Osteoblast (primary cell): ENCODE data around the gene MAGOHB. TPM values are rescaled to one million over a fixed set of nuclear protein-coding genes. Genes with fewer than 3 reads are reported as not detected.

Experiments used
- DNase-seq: peaks from one replicate; pipeline ENCODE4 v3.0.0; 2011; ENCODE audit warnings: low spot score, mixed read lengths; ENCODE audit not compliant: insufficient read length; ENCODE audit errors: missing footprints
- H2AFZ ChIP-seq: 2 replicates; pipeline ENCODE4 v1.6.0; 2011; ENCODE audit warnings: mild to moderate bottlenecking, low read length
- H3K27ac ChIP-seq: 2 replicates; pipeline ENCODE4 v1.5.1; 2011; ENCODE audit warnings: mild to moderate bottlenecking, low read depth, low read length, moderate library complexity
- H3K27me3 ChIP-seq: 2 replicates; pipeline ENCODE4 v1.6.0; 2012; ENCODE audit warnings: mild to moderate bottlenecking, control low read depth, inconsistent platforms, low read length, moderate library complexity; ENCODE audit not compliant: insufficient read depth
- H3K36me3 ChIP-seq: 2 replicates; pipeline ENCODE4 v1.5.1; 2011; ENCODE audit warnings: mild to moderate bottlenecking, low read length, control low read depth, moderate library complexity; ENCODE audit not compliant: insufficient read depth
- H3K4me1 ChIP-seq: 2 replicates; pipeline ENCODE4 v1.5.1; 2011; ENCODE audit warnings: mild to moderate bottlenecking, low read length, control low read depth, moderate library complexity; ENCODE audit not compliant: insufficient read depth
- H3K4me2 ChIP-seq: 2 replicates; pipeline ENCODE4 v1.6.0; 2011; ENCODE audit warnings: mild to moderate bottlenecking, low read length; ENCODE audit not compliant: insufficient read depth
- H3K4me3 ChIP-seq: fragments of 200-600 bp; sonication (generic); 3 replicates; pipeline ENCODE4 v1.5.1; 2012; ENCODE audit warnings: mild to moderate bottlenecking, low read length, inconsistent platforms; ENCODE audit not compliant: insufficient read depth
- H3K79me2 ChIP-seq: 2 replicates; pipeline ENCODE4 v1.6.0; 2012; ENCODE audit warnings: mild to moderate bottlenecking, low read length, control low read depth, inconsistent platforms; ENCODE audit not compliant: insufficient read depth
- H3K9me3 ChIP-seq: 2 replicates; pipeline ENCODE4 v1.5.1; 2011; ENCODE audit warnings: low read depth, low read length, control low read depth
- H4K20me1 ChIP-seq: 2 replicates; pipeline ENCODE4 v1.6.0; 2012; ENCODE audit warnings: mild to moderate bottlenecking, low read length, control low read depth; ENCODE audit not compliant: insufficient read depth
- total RNA-seq: library from RNA; depleted of rRNA; stranded (reverse); fragments of >200 nt; gene quantifications from 2 replicates; pipeline ENCODE4 v1.2.3, GENCODE V29; 2012
- TF ChIP-seq, protein P1 (sequence below): IDR thresholded peaks from 2 replicates; pipeline ENCODE4 v1.5.1; 2011; ENCODE audit warnings: mild to moderate bottlenecking, low read depth, low read length, moderate library complexity; ENCODE audit errors: extremely low read depth

The MAGOHB gene
- total RNA-seq, 1 donor, result 16.3 TPM

- peak overlapping the region; percentile 57 for H2AFZ ChIP-seq
- TF ChIP-seq, protein P1, sequence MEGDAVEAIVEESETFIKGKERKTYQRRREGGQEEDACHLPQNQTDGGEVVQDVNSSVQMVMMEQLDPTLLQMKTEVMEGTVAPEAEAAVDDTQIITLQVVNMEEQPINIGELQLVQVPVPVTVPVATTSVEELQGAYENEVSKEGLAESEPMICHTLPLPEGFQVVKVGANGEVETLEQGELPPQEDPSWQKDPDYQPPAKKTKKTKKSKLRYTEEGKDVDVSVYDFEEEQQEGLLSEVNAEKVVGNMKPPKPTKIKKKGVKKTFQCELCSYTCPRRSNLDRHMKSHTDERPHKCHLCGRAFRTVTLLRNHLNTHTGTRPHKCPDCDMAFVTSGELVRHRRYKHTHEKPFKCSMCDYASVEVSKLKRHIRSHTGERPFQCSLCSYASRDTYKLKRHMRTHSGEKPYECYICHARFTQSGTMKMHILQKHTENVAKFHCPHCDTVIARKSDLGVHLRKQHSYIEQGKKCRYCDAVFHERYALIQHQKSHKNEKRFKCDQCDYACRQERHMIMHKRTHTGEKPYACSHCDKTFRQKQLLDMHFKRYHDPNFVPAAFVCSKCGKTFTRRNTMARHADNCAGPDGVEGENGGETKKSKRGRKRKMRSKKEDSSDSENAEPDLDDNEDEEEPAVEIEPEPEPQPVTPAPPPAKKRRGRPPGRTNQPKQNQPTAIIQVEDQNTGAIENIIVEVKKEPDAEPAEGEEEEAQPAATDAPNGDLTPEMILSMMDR, result no peak
- no peak overlapping the region for H3K4me3 ChIP-seq
- no peaks in the 10 kb centered on the region for H3K79me2 ChIP-seq
- no peak overlapping the region for H3K4me2 ChIP-seq
- no peaks in the 10 kb centered on the region for H3K27me3 ChIP-seq
- DNase-seq, result no peak
- H3K4me1 ChIP-seq, result peaks cover 20% of the 10 kb centered on the region
- no peaks in the 10 kb centered on the region for H3K36me3 ChIP-seq
- H4K20me1 ChIP-seq, result no peaks in the 10 kb centered on the region
- H3K9me3 ChIP-seq, result no peaks in the 10 kb centered on the region
- no peak overlapping the region for H3K27ac ChIP-seq
Measured at GRCh38 chr12:10632226-10632625, 18.8 kb upstream of the MAGOHB start.

DNA sequence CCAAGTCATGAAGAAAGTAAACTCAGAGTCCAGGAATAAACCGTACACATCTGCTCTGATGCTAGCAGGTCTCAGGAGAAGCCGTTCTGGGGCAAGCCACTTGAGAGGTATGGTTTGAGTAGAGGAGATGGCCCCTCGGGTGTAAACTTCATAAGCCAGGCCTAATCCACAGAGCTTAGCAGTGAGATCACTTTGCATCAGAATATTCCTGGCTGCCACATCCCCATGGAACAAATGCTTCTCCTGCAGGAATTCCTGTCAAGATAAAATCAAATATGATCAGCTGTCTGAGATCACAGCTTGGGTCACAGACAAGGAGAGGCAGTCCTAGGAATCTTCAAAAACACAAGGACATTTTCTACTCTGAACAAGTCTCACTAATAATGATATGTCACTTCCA lies 11.2 kb upstream of the MAGOHB start:
- Histone ChIP-seq H3K27ac (no peak overlapping the region), H3K36me3 (no peaks in the 10 kb centered on the region), H4K20me1 (no peaks in the 10 kb centered on the region), H3K9me3 (no peaks in the 10 kb centered on the region), H3K27me3 (no peaks in the 10 kb centered on the region), H3K4me3 (no peak overlapping the region), H3K79me2 (no peaks in the 10 kb centered on the region), H3K4me1 (no peaks in the 10 kb centered on the region), H3K4me2 (no peak overlapping the region), H2AFZ (no peak overlapping the region)
- DNase-seq, result no peak
- TF ChIP-seq, protein P1, result no peak

DNA sequence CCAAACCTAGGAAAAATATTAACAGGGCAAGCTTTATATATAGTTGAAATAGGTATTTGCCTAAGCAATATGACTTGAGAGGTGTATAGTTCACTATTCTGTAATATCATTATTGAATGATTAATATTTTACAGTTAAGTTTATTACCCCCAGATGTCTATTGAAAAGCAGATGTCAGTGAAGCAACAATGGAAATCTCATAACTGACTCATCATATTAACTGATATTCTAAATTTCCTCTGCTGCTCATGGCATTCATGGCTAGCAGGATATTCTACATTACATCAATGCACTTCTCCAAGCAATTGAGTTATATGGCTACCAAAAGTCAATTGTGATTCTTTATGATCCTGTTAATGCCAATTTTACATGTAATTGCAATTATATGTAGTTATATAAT lies 9.7 kb upstream of the MAGOHB start:
- Histone ChIP-seq H3K4me2 (no peak overlapping the region), H4K20me1 (no peaks in the 10 kb centered on the region), H3K79me2 (no peaks in the 10 kb centered on the region), H3K4me1 (peaks cover 11% of the 10 kb centered on the region), H3K9me3 (no peaks in the 10 kb centered on the region), H3K36me3 (no peaks in the 10 kb centered on the region), H3K27ac (no peak overlapping the region), H3K4me3 (no peak overlapping the region), H3K27me3 (no peaks in the 10 kb centered on the region), H2AFZ (no peak overlapping the region)
- no peak for DNase-seq
- TF ChIP-seq, protein P1, result no peak

GRCh38 chr12:10621278-10621677 lies 7.9 kb upstream of the MAGOHB start:
- peaks cover 18% of the 10 kb centered on the region for H3K4me1 ChIP-seq
- H3K79me2 ChIP-seq, result no peaks in the 10 kb centered on the region
- H3K36me3 ChIP-seq, result no peaks in the 10 kb centered on the region
- H3K9me3 ChIP-seq, result no peaks in the 10 kb centered on the region
- H3K4me3 ChIP-seq, result no peak overlapping the region
- H3K27ac ChIP-seq, result no peak overlapping the region
- DNase-seq, result no peak
- H3K27me3 ChIP-seq, result no peaks in the 10 kb centered on the region
- TF ChIP-seq, protein P1, result no peak
- no peaks in the 10 kb centered on the region for H4K20me1 ChIP-seq
- peak overlapping the region; percentile 34 for H2AFZ ChIP-seq
- no peak overlapping the region for H3K4me2 ChIP-seq
